GM19035 (cell line): ENCODE measurements around the gene EYS.
"Not testable (repeated sequence)": the region's sequence is repeated elsewhere in the genome, so short reads cannot be mapped to it uniquely, and the experiment has no call there.

Experiments
- ATAC-seq: cut with Tn5 transposase; IDR thresholded peaks from one replicate; pipeline ENCODE4 v1.9.1; 2021; ENCODE audit not compliant: unreplicated experiment

The EYS gene

GRCh38 chr6:64504503-64504902, 1202.5 kb downstream of the EYS start:
- ATAC-seq, result no peak

GRCh38 chr6:64502801-64503200, 1204.2 kb downstream of the EYS start:
- ATAC-seq, result no peak

- no peak for ATAC-seq
Measured at GRCh38 chr6:64497634-64498033, 1209.4 kb downstream of the EYS start.

GRCh38 chr6:64489763-64490162, 1217.3 kb downstream of the EYS start:
- no peak for ATAC-seq

- no peak for ATAC-seq
Measured at GRCh38 chr6:64486578-64487351, 1220.3 kb downstream of the EYS start.

GRCh38 chr6:64483956-64484499, 1223.0 kb downstream of the EYS start:
- no peak for ATAC-seq

GRCh38 chr6:64482631-64483030, 1224.4 kb downstream of the EYS start:
- ATAC-seq, result no peak

- ATAC-seq, result no peak
Measured at GRCh38 chr6:64479134-64479533, 1227.9 kb downstream of the EYS start.

- ATAC-seq, result no peak
Measured at GRCh38 chr6:64477391-64477790, 1229.6 kb downstream of the EYS start.

- ATAC-seq, result no peak
Measured at GRCh38 chr6:64476935-64477334, 1230.1 kb downstream of the EYS start.

- not testable (repeated sequence) for ATAC-seq
Measured at GRCh38 chr6:64469405-64469804, 1237.6 kb downstream of the EYS start.

- ATAC-seq, result no peak
Measured at GRCh38 chr6:64467656-64468055, 1239.4 kb downstream of the EYS start.

GRCh38 chr6:64459411-64459944, 1247.5 kb downstream of the EYS start:
- ATAC-seq, result no peak

- ATAC-seq, result not testable (repeated sequence)
Measured at GRCh38 chr6:64448101-64448500, 1258.9 kb downstream of the EYS start.

GRCh38 chr6:64445038-64445437, 1262.0 kb downstream of the EYS start:
- no peak for ATAC-seq

- ATAC-seq, result no peak
Measured at GRCh38 chr6:64439274-64439673, 1267.8 kb downstream of the EYS start.

- no peak for ATAC-seq
Measured at GRCh38 chr6:64437996-64438395, 1269.0 kb downstream of the EYS start.

GRCh38 chr6:64429926-64430325, 1277.1 kb downstream of the EYS start:
- ATAC-seq, result no peak

- no peak for ATAC-seq
Measured at GRCh38 chr6:64428186-64428585, 1278.8 kb downstream of the EYS start.

- ATAC-seq, result no peak
Measured at GRCh38 chr6:64415926-64416325, 1291.1 kb downstream of the EYS start.

GRCh38 chr6:64411226-64411625, 1295.8 kb downstream of the EYS start:
- ATAC-seq, result no peak

GRCh38 chr6:64409948-64410347, 1297.1 kb downstream of the EYS start:
- no peak for ATAC-seq

GRCh38 chr6:64404396-64404795, 1302.6 kb downstream of the EYS start:
- ATAC-seq, result no peak
